ENCODE results near the gene CYS1.
"Not testable (repeated sequence)": the region's sequence is repeated elsewhere in the genome, so short reads cannot be mapped to it uniquely, and the experiment has no call there.

The CYS1 gene

GRCh38 chr2:10034333-10035052, 45.7 kb downstream of the CYS1 start:
- DNase-seq (ENCODE audit: low read depth), result no peak
- Histone ChIP-seq H3K9me3 (ENCODE audit: control insufficient read depth, low read length) (no peaks in the 10 kb centered on the region), H3K4me3 (ENCODE audit: low read length) (no peak overlapping the region), H3K36me3 (ENCODE audit: control insufficient read depth, insufficient read depth, low read length, severe bottlenecking) (no peaks in the 10 kb centered on the region), H3K4me1 (ENCODE audit: control insufficient read depth, insufficient read depth, low read length) (peaks cover 25% of the 10 kb centered on the region), H3K27me3 (replicated peaks; ENCODE audit: control insufficient read depth, insufficient read depth, low read length) (no peaks in the 10 kb centered on the region), H3K9ac (ENCODE audit: low read length) (no peak overlapping the region)

- Histone ChIP-seq H3K4me3 (ENCODE audit: low read length) (no peak overlapping the region), H3K4me1 (ENCODE audit: control insufficient read depth, insufficient read depth, low read length) (peaks cover 21% of the 10 kb centered on the region), H3K9ac (ENCODE audit: low read length) (no peak overlapping the region), H3K9me3 (ENCODE audit: control insufficient read depth, low read length) (no peaks in the 10 kb centered on the region), H3K27me3 (replicated peaks; ENCODE audit: control insufficient read depth, insufficient read depth, low read length) (no peaks in the 10 kb centered on the region), H3K36me3 (ENCODE audit: control insufficient read depth, insufficient read depth, low read length, severe bottlenecking) (no peaks in the 10 kb centered on the region)
- no peak for DNase-seq (ENCODE audit: low read depth)
Observed at GRCh38 chr2:10033251-10034006, 46.8 kb downstream of the CYS1 start.

GRCh38 chr2:10032746-10033105, 47.5 kb downstream of the CYS1 start:
- Histone ChIP-seq H3K9ac (ENCODE audit: low read length) (no peak overlapping the region), H3K4me3 (ENCODE audit: low read length) (no peak overlapping the region), H3K9me3 (ENCODE audit: control insufficient read depth, low read length) (no peaks in the 10 kb centered on the region), H3K4me1 (ENCODE audit: control insufficient read depth, insufficient read depth, low read length) (peaks cover 21% of the 10 kb centered on the region), H3K27me3 (replicated peaks; ENCODE audit: control insufficient read depth, insufficient read depth, low read length) (no peaks in the 10 kb centered on the region), H3K36me3 (ENCODE audit: control insufficient read depth, insufficient read depth, low read length, severe bottlenecking) (no peaks in the 10 kb centered on the region)
- DNase-seq (ENCODE audit: low read depth), result no peak

GRCh38 chr2:10031886-10032745, 48.1 kb downstream of the CYS1 start:
- no peak for DNase-seq (ENCODE audit: low read depth)
- Histone ChIP-seq H3K36me3 (ENCODE audit: control insufficient read depth, insufficient read depth, low read length, severe bottlenecking) (no peaks in the 10 kb centered on the region), H3K4me3 (ENCODE audit: low read length) (no peak overlapping the region), H3K4me1 (ENCODE audit: control insufficient read depth, insufficient read depth, low read length) (peaks cover 21% of the 10 kb centered on the region), H3K9ac (ENCODE audit: low read length) (no peak overlapping the region), H3K27me3 (replicated peaks; ENCODE audit: control insufficient read depth, insufficient read depth, low read length) (no peaks in the 10 kb centered on the region), H3K9me3 (ENCODE audit: control insufficient read depth, low read length) (no peaks in the 10 kb centered on the region)

GRCh38 chr2:10030798-10031197, 49.4 kb downstream of the CYS1 start:
- H3K27me3 ChIP-seq (replicated peaks; ENCODE audit: control insufficient read depth, insufficient read depth, low read length), result not testable (repeated sequence)

GRCh38 chr2:10030311-10030736, 49.9 kb downstream of the CYS1 start:
- no peak for DNase-seq (ENCODE audit: low read depth)
- H3K9ac ChIP-seq (ENCODE audit: low read length), result no peak overlapping the region
- no peaks in the 10 kb centered on the region for H3K9me3 ChIP-seq (ENCODE audit: control insufficient read depth, low read length)
- no peaks in the 10 kb centered on the region for H3K27me3 ChIP-seq (replicated peaks; ENCODE audit: control insufficient read depth, insufficient read depth, low read length)
- H3K4me3 ChIP-seq (ENCODE audit: low read length), result no peak overlapping the region
- peaks cover 4% of the 10 kb centered on the region for H3K4me1 ChIP-seq (ENCODE audit: control insufficient read depth, insufficient read depth, low read length)
- H3K36me3 ChIP-seq (ENCODE audit: control insufficient read depth, insufficient read depth, low read length, severe bottlenecking), result no peaks in the 10 kb centered on the region

More at GRCh38 chr2:10030798-10031197, 49.4 kb downstream of the CYS1 start:
- H3K9ac ChIP-seq (ENCODE audit: low read length); H3K36me3 ChIP-seq (ENCODE audit: control insufficient read depth, insufficient read depth, low read length, severe bottlenecking); H3K4me1 ChIP-seq (ENCODE audit: control insufficient read depth, insufficient read depth, low read length); H3K4me3 ChIP-seq (ENCODE audit: low read length); DNase-seq (ENCODE audit: low read depth); H3K9me3 ChIP-seq (ENCODE audit: control insufficient read depth, low read length): not testable (repeated sequence)

GRCh38 chr2:10029875-10030223, 50.4 kb downstream of the CYS1 start:
- DNase-seq (ENCODE audit: low read depth), result no peak
- H3K36me3 ChIP-seq (ENCODE audit: control insufficient read depth, insufficient read depth, low read length, severe bottlenecking), result no peaks in the 10 kb centered on the region
- H3K4me1 ChIP-seq (ENCODE audit: control insufficient read depth, insufficient read depth, low read length), result peaks cover 4% of the 10 kb centered on the region
- H3K4me3 ChIP-seq (ENCODE audit: low read length), result no peak overlapping the region
- H3K9me3 ChIP-seq (ENCODE audit: control insufficient read depth, low read length), result no peaks in the 10 kb centered on the region
- no peak overlapping the region for H3K9ac ChIP-seq (ENCODE audit: low read length)
- H3K27me3 ChIP-seq (replicated peaks; ENCODE audit: control insufficient read depth, insufficient read depth, low read length), result no peaks in the 10 kb centered on the region

GRCh38 chr2:10028988-10029874, 51.0 kb downstream of the CYS1 start:
- DNase-seq (ENCODE audit: low read depth), result no peak

GRCh38 chr2:10028407-10028987, 51.7 kb downstream of the CYS1 start:
- Histone ChIP-seq H3K36me3 (ENCODE audit: control insufficient read depth, insufficient read depth, low read length, severe bottlenecking) (no peaks in the 10 kb centered on the region), H3K4me1 (ENCODE audit: control insufficient read depth, insufficient read depth, low read length) (peaks cover 4% of the 10 kb centered on the region), H3K9ac (ENCODE audit: low read length) (no peak overlapping the region), H3K9me3 (ENCODE audit: control insufficient read depth, low read length) (no peaks in the 10 kb centered on the region), H3K4me3 (ENCODE audit: low read length) (no peak overlapping the region), H3K27me3 (replicated peaks; ENCODE audit: control insufficient read depth, insufficient read depth, low read length) (peaks cover 4% of the 10 kb centered on the region)
- DNase-seq (ENCODE audit: low read depth), result no peak

More at GRCh38 chr2:10028988-10029874, 51.0 kb downstream of the CYS1 start:
- no peaks in the 10 kb centered on the region for H3K36me3 ChIP-seq (ENCODE audit: control insufficient read depth, insufficient read depth, low read length, severe bottlenecking)
- peaks cover 4% of the 10 kb centered on the region for H3K4me1 ChIP-seq (ENCODE audit: control insufficient read depth, insufficient read depth, low read length)
- no peak overlapping the region for H3K4me3 ChIP-seq (ENCODE audit: low read length)
- no peaks in the 10 kb centered on the region for H3K9me3 ChIP-seq (ENCODE audit: control insufficient read depth, low read length)
- no peak overlapping the region for H3K9ac ChIP-seq (ENCODE audit: low read length)
- H3K27me3 ChIP-seq (replicated peaks; ENCODE audit: control insufficient read depth, insufficient read depth, low read length), result no peaks in the 10 kb centered on the region

GRCh38 chr2:10027660-10028330, 52.4 kb downstream of the CYS1 start:
- no peak for DNase-seq (ENCODE audit: low read depth)
- H3K4me1 ChIP-seq (ENCODE audit: control insufficient read depth, insufficient read depth, low read length), result peaks cover 4% of the 10 kb centered on the region
- no peak overlapping the region for H3K9ac ChIP-seq (ENCODE audit: low read length)
- peaks cover 7% of the 10 kb centered on the region for H3K27me3 ChIP-seq (replicated peaks; ENCODE audit: control insufficient read depth, insufficient read depth, low read length)
- H3K9me3 ChIP-seq (ENCODE audit: control insufficient read depth, low read length), result no peaks in the 10 kb centered on the region
- no peaks in the 10 kb centered on the region for H3K36me3 ChIP-seq (ENCODE audit: control insufficient read depth, insufficient read depth, low read length, severe bottlenecking)
- H3K4me3 ChIP-seq (ENCODE audit: low read length), result no peak overlapping the region

Data from adipocyte (in vitro differentiated cells).